Measurements from ENCODE around the gene WDR90.
A peak's percentile ranks its signal among the peaks of the same experiment; 100 is the strongest.
"Not testable (repeated sequence)": the region's sequence is repeated elsewhere in the genome, so short reads cannot be mapped to it uniquely, and the experiment has no call there.

WDR90 gene

GRCh38 chr16:710500-711075 is 61.4 kb downstream of the WDR90 start:
- no peak for DNase-seq

GRCh38 chr16:711084-711483 is 61.9 kb downstream of the WDR90 start:
- no peak for DNase-seq

- DNase-seq, result peak; percentile 70
Measured at GRCh38 chr16:711548-712320, 62.6 kb downstream of the WDR90 start.

GRCh38 chr16:712740-713250 is 63.6 kb downstream of the WDR90 start:
- DNase-seq, result not testable (repeated sequence)

GRCh38 chr16:714079-714478 is 64.9 kb downstream of the WDR90 start:
- DNase-seq, result no peak

GRCh38 chr16:714558-715476 is 65.7 kb downstream of the WDR90 start, which contains the start of gene METRN:
Gene METRN (plus strand): TSS chr16:715118. CDS start chr16:715290, 172 bp downstream.
- peak; percentile 79 for DNase-seq

GRCh38 chr16:715477-716199 is 66.5 kb downstream of the WDR90 start:
- no peak for DNase-seq

GRCh38 chr16:716200-716568 is 67.0 kb downstream of the WDR90 start:
- DNase-seq, result no peak

- DNase-seq, result no peak
Measured at GRCh38 chr16:716768-717325, 67.7 kb downstream of the WDR90 start.

Data from central memory CD4-positive, alpha-beta T cell (primary cell).